ENCODE results near the gene CACNG3. TPM values are rescaled to one million over a fixed set of nuclear protein-coding genes. Genes with fewer than 3 reads are reported as not detected.

The CACNG3 gene
- total RNA-seq, 1 experiment from 2014 or later, result not detected

GRCh38 chr16:24394341-24394740 lies 138.2 kb downstream of the CACNG3 start:
- no peak overlapping the region for H3K4me3 ChIP-seq
- H3K36me3 ChIP-seq (ENCODE audit: low read depth), result no peaks in the 10 kb centered on the region
- no peak overlapping the region for H2AFZ ChIP-seq
- no peak for DNase-seq
- H3K4me1 ChIP-seq (replicated peaks; ENCODE audit: insufficient read depth), result no peaks in the 10 kb centered on the region
- H3K79me2 ChIP-seq (ENCODE audit: low read depth), result no peaks in the 10 kb centered on the region
- no peaks in the 10 kb centered on the region for H3K9me3 ChIP-seq (ENCODE audit: insufficient read depth, low read depth)
- no peaks in the 10 kb centered on the region for H3F3A ChIP-seq (ENCODE audit: insufficient read depth, low read depth)
- H3K4me2 ChIP-seq, result no peak overlapping the region
- POLR2A ChIA-PET (ENCODE audit: unreplicated experiment), result no interaction called here
- CTCF ChIA-PET, result no interaction called here
- no TSS peak for BruUV-seq (replicated peaks)
- H3K27ac ChIP-seq, result no peak overlapping the region
- intact Hi-C loops (cut with micrococcal nuclease; ENCODE audit: unreplicated experiment), result no loop called here
- no peaks in the 10 kb centered on the region for H4K20me1 ChIP-seq (ENCODE audit: insufficient read depth)
- no peaks in the 10 kb centered on the region for H3K9me2 ChIP-seq (ENCODE audit: insufficient read depth)
- peaks cover 50% of the 10 kb centered on the region for H3K27me3 ChIP-seq (ENCODE audit: insufficient read depth, low read depth)
- no peak for TF ChIP-seq CTCF (conservative IDR thresholded peaks at IDR 0.05)
- TF ChIP-seq EZH2 (IDR thresholded peaks at IDR 0.05; ENCODE audit: low read depth), result no peak

GRCh38 chr16:24396350-24397271 lies 140.5 kb downstream of the CACNG3 start:
- Histone ChIP-seq H2AFZ (no peak overlapping the region), H3K9me3 (ENCODE audit: insufficient read depth, low read depth) (no peaks in the 10 kb centered on the region), H4K20me1 (ENCODE audit: insufficient read depth) (no peaks in the 10 kb centered on the region), H3K9me2 (ENCODE audit: insufficient read depth) (no peaks in the 10 kb centered on the region), H3K4me1 (replicated peaks; ENCODE audit: insufficient read depth) (no peaks in the 10 kb centered on the region), H3K4me2 (no peak overlapping the region), H3K27me3 (ENCODE audit: insufficient read depth, low read depth) (peaks cover 47% of the 10 kb centered on the region), H3K36me3 (ENCODE audit: low read depth) (no peaks in the 10 kb centered on the region), H3K27ac (no peak overlapping the region), H3K4me3 (no peak overlapping the region), H3F3A (ENCODE audit: insufficient read depth, low read depth) (no peaks in the 10 kb centered on the region), H3K79me2 (ENCODE audit: low read depth) (no peaks in the 10 kb centered on the region)
- CTCF ChIA-PET, result no interaction called here
- TF ChIP-seq CTCF (conservative IDR thresholded peaks at IDR 0.05) (no peak), EZH2 (IDR thresholded peaks at IDR 0.05; ENCODE audit: low read depth) (no peak)
- POLR2A ChIA-PET (ENCODE audit: unreplicated experiment), result no interaction called here
- intact Hi-C loops (cut with micrococcal nuclease; ENCODE audit: unreplicated experiment), result no loop called here
- BruUV-seq (replicated peaks), result no TSS peak
- DNase-seq, result no peak

- Histone ChIP-seq H3K4me2 (no peak overlapping the region), H3K79me2 (ENCODE audit: low read depth) (no peaks in the 10 kb centered on the region), H3K4me3 (no peak overlapping the region), H3F3A (ENCODE audit: insufficient read depth, low read depth) (no peaks in the 10 kb centered on the region), H3K36me3 (ENCODE audit: low read depth) (no peaks in the 10 kb centered on the region), H3K27me3 (ENCODE audit: insufficient read depth, low read depth) (peaks cover 67% of the 10 kb centered on the region), H3K9me2 (ENCODE audit: insufficient read depth) (no peaks in the 10 kb centered on the region), H3K27ac (no peak overlapping the region), H3K4me1 (replicated peaks; ENCODE audit: insufficient read depth) (no peaks in the 10 kb centered on the region), H4K20me1 (ENCODE audit: insufficient read depth) (no peaks in the 10 kb centered on the region), H2AFZ (no peak overlapping the region), H3K9me3 (ENCODE audit: insufficient read depth, low read depth) (no peaks in the 10 kb centered on the region)
- ChIA-PET POLR2A (ENCODE audit: unreplicated experiment) (no interaction called here), CTCF (no interaction called here)
- no peak for DNase-seq
- no TSS peak for BruUV-seq (replicated peaks)
- TF ChIP-seq CTCF (conservative IDR thresholded peaks at IDR 0.05), result peak; percentile 47
- no peak for TF ChIP-seq EZH2 (IDR thresholded peaks at IDR 0.05; ENCODE audit: low read depth)
- intact Hi-C loops (cut with micrococcal nuclease; ENCODE audit: unreplicated experiment), result loop anchor here (1.0 kb wide), 1 partner anchor 95 kb away; no protein-coding TSS in a partner anchor
Measured at GRCh38 chr16:24409045-24409444, 152.9 kb downstream of the CACNG3 start.

Measured in PC-9 (cell line).